ENCODE measurements around the gene IRF3.

IRF3 gene

GRCh38 chr19:49692147-49692506 lies 26.5 kb upstream of the IRF3 start:
- Histone ChIP-seq H2BK5ac (ENCODE audit: low read length) (no peak overlapping the region), H3K4ac (ENCODE audit: low read depth, low read length) (no peak overlapping the region), H3K23ac (ENCODE audit: low read length) (no peak overlapping the region), H3K36me3 (ENCODE audit: control insufficient read depth, insufficient read depth, low read length) (no peaks in the 10 kb centered on the region), H2AK5ac (ENCODE audit: low read length) (no peak overlapping the region), H3K79me2 (ENCODE audit: control insufficient read depth, insufficient read depth, low read length) (no peaks in the 10 kb centered on the region), H3K9ac (ENCODE audit: low read length) (peak overlapping the region; percentile 49), H3K27ac (ENCODE audit: low read depth, low read length) (no peak overlapping the region), H3K4me2 (ENCODE audit: low read length) (no peak overlapping the region), H3K4me1 (ENCODE audit: control insufficient read depth, low read depth, low read length) (peaks cover 2% of the 10 kb centered on the region), H3K27me3 (ENCODE audit: insufficient read depth, low read length, poor library complexity) (no peaks in the 10 kb centered on the region), H3K18ac (ENCODE audit: low read length) (no peak overlapping the region), H3K56ac (ENCODE audit: low read length) (peak overlapping the region; percentile 50), H4K8ac (ENCODE audit: low read depth, low read length) (no peak overlapping the region), H3K79me1 (ENCODE audit: low read length) (no peaks in the 10 kb centered on the region), H4K5ac (ENCODE audit: low read length) (no peak overlapping the region), H2BK120ac (ENCODE audit: low read depth, low read length) (no peak overlapping the region), H3K4me3 (ENCODE audit: low read length) (no peak overlapping the region), H2BK15ac (replicated peaks; ENCODE audit: low read depth) (no peak overlapping the region)
- no peak for DNase-seq
- no CpG with 5 or more reads among the region's 16 CpGs for WGBS (ENCODE audit: extremely low coverage, insufficient coverage, low lambda C conversion rate)

- Histone ChIP-seq H3K79me1 (ENCODE audit: low read length) (no peaks in the 10 kb centered on the region), H3K23ac (ENCODE audit: low read length) (no peak overlapping the region), H3K4me3 (ENCODE audit: low read length) (peak overlapping the region; percentile 38), H2BK120ac (ENCODE audit: low read depth, low read length) (no peak overlapping the region), H3K4me2 (ENCODE audit: low read length) (peak overlapping the region; percentile 76), H3K27me3 (ENCODE audit: insufficient read depth, low read length, poor library complexity) (no peaks in the 10 kb centered on the region), H3K56ac (ENCODE audit: low read length) (peak overlapping the region; percentile 51), H3K36me3 (ENCODE audit: control insufficient read depth, insufficient read depth, low read length) (peaks cover 2% of the 10 kb centered on the region), H4K5ac (ENCODE audit: low read length) (no peak overlapping the region), H3K79me2 (ENCODE audit: control insufficient read depth, insufficient read depth, low read length) (no peaks in the 10 kb centered on the region), H2BK15ac (replicated peaks; ENCODE audit: low read depth) (no peak overlapping the region), H3K4me1 (ENCODE audit: control insufficient read depth, low read depth, low read length) (peaks cover 2% of the 10 kb centered on the region), H3K4ac (ENCODE audit: low read depth, low read length) (no peak overlapping the region), H3K27ac (ENCODE audit: low read depth, low read length) (no peak overlapping the region), H3K18ac (ENCODE audit: low read length) (peak overlapping the region; percentile 16), H3K9ac (ENCODE audit: low read length) (peak overlapping the region; percentile 72), H2AK5ac (ENCODE audit: low read length) (no peak overlapping the region), H4K8ac (ENCODE audit: low read depth, low read length) (peak overlapping the region; percentile 68), H2BK5ac (ENCODE audit: low read length) (no peak overlapping the region)
- DNase-seq: peak; percentile 87
- no CpG with 5 or more reads among the region's 39 CpGs for WGBS (ENCODE audit: extremely low coverage, insufficient coverage, low lambda C conversion rate)
Observed at GRCh38 chr19:49691243-49692146, 25.8 kb upstream of the IRF3 start.

DNA sequence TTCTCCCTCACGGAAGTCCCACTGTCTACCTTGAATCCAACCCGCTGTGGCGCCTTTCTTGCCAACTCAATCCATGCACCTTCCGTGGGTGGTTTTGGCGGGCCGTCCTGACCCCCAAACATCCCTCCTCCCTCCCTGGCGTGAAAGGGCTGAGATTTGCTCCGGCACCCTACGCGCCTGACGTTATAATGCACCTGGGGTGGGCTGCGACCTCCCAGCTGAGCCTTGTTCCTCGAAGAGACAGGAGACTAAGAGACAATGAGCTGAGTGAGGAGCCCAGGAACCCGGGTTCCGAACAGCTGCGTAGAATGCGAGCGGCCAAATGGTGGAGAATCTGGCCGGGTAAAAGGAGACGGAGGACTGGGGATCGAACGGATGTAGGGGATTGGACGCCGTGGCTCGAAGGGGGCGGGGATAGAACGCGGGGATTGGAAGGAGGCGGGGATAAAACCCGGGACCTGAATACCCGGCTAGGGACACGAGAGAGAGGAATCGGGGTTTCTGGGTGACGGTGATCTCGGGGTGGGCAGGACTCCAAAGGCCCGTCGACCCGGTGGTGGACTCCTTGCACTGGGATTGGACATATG lies 25.1 kb upstream of the IRF3 start, which contains the start of gene CPT1C:
Gene CPT1C, plus strand, starts transcription at position 461 of the 587 bp plus-strand sequence. CDS start 1,137 bp downstream, outside the sequence.
- Histone ChIP-seq H3K79me1 (ENCODE audit: low read length) (peaks cover 5% of the 10 kb centered on the region), H2BK5ac (ENCODE audit: low read length) (no peak within 1 kb of the TSS), H3K18ac (ENCODE audit: low read length) (peak within 1 kb of the TSS; percentile 28), H2BK120ac (ENCODE audit: low read depth, low read length) (no peak within 1 kb of the TSS), H3K56ac (ENCODE audit: low read length) (peak within 1 kb of the TSS; percentile 92), H3K4me1 (ENCODE audit: control insufficient read depth, low read depth, low read length) (peaks cover 2% of the 10 kb centered on the region), H3K79me2 (ENCODE audit: control insufficient read depth, insufficient read depth, low read length) (no peaks in the 10 kb centered on the region), H3K27me3 (ENCODE audit: insufficient read depth, low read length, poor library complexity) (no peaks in the 10 kb centered on the region), H3K4me3 (ENCODE audit: low read length) (peak within 1 kb of the TSS; percentile 67), H2BK15ac (replicated peaks; ENCODE audit: low read depth) (no peak within 1 kb of the TSS), H3K9ac (ENCODE audit: low read length) (peak within 1 kb of the TSS; percentile 86), H3K4me2 (ENCODE audit: low read length) (peak within 1 kb of the TSS; percentile 76), H3K4ac (ENCODE audit: low read depth, low read length) (no peak within 1 kb of the TSS), H3K23ac (ENCODE audit: low read length) (no peak within 1 kb of the TSS), H3K36me3 (ENCODE audit: control insufficient read depth, insufficient read depth, low read length) (peaks cover 8% of the 10 kb centered on the region), H2AK5ac (ENCODE audit: low read length) (no peak within 1 kb of the TSS), H3K27ac (ENCODE audit: low read depth, low read length) (peak within 1 kb of the TSS; percentile 65), H4K8ac (ENCODE audit: low read depth, low read length) (peak within 1 kb of the TSS; percentile 68), H4K5ac (ENCODE audit: low read length) (no peak within 1 kb of the TSS)
- WGBS (ENCODE audit: extremely low coverage, insufficient coverage, low lambda C conversion rate): no CpG with 5 or more reads among the region's 38 CpGs
- DNase-seq: peak; percentile 93

- H3K4ac ChIP-seq (ENCODE audit: low read depth, low read length): no peak overlapping the region
- H3K23ac ChIP-seq (ENCODE audit: low read length): no peak overlapping the region
- peaks cover 6% of the 10 kb centered on the region for H3K79me1 ChIP-seq (ENCODE audit: low read length)
- no peak overlapping the region for H4K8ac ChIP-seq (ENCODE audit: low read depth, low read length)
- H2BK15ac ChIP-seq (replicated peaks; ENCODE audit: low read depth): no peak overlapping the region
- H4K5ac ChIP-seq (ENCODE audit: low read length): no peak overlapping the region
- H2AK5ac ChIP-seq (ENCODE audit: low read length): no peak overlapping the region
- peak overlapping the region; percentile 65 for H3K27ac ChIP-seq (ENCODE audit: low read depth, low read length)
- DNase-seq: peak; percentile 38
- WGBS (ENCODE audit: extremely low coverage, insufficient coverage, low lambda C conversion rate): no CpG with 5 or more reads among the region's 39 CpGs
- H3K4me2 ChIP-seq (ENCODE audit: low read length): peak overlapping the region; percentile 69
- H2BK120ac ChIP-seq (ENCODE audit: low read depth, low read length): no peak overlapping the region
- no peaks in the 10 kb centered on the region for H3K27me3 ChIP-seq (ENCODE audit: insufficient read depth, low read length, poor library complexity)
- peak overlapping the region; percentile 86 for H3K9ac ChIP-seq (ENCODE audit: low read length)
- H3K79me2 ChIP-seq (ENCODE audit: control insufficient read depth, insufficient read depth, low read length): no peaks in the 10 kb centered on the region
- H3K4me3 ChIP-seq (ENCODE audit: low read length): peak overlapping the region; percentile 67
- H3K36me3 ChIP-seq (ENCODE audit: control insufficient read depth, insufficient read depth, low read length): peaks cover 12% of the 10 kb centered on the region
- peak overlapping the region; percentile 28 for H3K18ac ChIP-seq (ENCODE audit: low read length)
- H3K56ac ChIP-seq (ENCODE audit: low read length): peak overlapping the region; percentile 92
- H2BK5ac ChIP-seq (ENCODE audit: low read length): no peak overlapping the region
- H3K4me1 ChIP-seq (ENCODE audit: control insufficient read depth, low read depth, low read length): peaks cover 2% of the 10 kb centered on the region
Observed at GRCh38 chr19:49690079-49690655, 24.5 kb upstream of the IRF3 start.

DNA sequence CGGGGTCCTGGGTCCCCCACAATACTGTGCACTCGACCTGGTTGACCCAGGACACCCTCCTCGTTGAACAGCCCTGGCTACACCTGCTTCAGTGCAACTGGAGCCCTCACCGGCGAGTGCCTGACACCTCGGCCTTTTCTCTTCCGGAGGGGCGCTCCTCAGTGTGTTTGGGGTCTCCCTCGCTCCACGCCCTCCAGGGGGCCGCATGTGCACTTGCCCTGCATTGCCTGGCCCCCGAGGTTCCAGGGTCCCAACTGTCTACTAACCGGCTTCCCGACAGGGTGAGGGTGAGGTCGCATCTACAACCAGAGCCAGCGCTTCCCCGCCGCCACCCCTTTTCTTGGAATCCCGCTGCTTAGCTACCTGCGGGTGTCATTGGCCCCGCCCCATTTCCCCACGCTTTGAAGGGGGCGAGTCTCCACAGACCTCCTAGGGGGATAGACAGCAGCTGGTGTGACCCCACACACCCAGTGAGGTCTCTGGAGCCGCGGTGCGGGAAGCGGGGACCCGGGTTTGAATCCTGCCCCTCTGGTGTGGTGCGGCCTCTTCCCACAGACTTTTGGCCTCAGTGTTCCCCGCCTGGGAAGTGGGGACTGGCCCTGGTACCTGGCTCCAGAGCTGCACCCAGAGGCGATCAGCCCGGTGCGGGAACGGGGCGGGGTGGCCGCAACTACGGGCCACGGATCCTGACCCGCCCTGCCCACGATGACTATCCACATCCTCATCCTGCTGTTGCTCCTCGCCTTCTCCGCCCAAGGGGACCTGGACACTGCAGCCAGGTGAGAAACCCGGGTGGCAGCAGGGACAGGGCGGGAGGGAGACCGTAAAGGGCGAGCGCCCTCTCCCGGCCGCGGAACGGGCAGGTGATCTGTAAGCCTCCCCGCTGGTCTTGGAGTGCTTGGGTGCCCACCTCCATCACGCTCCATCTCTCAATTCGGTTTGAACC lies 23.7 kb upstream of the IRF3 start, which contains the start of gene ADM5:
Gene ADM5, plus strand, starts transcription at position 462 of the 946 bp plus-strand sequence. Its CDS starts 244 bp downstream, at position 706.
- H2AK5ac ChIP-seq (ENCODE audit: low read length): no peak within 1 kb of the TSS
- H3K4ac ChIP-seq (ENCODE audit: low read depth, low read length): no peak within 1 kb of the TSS
- peak; percentile 66 for DNase-seq
- H4K8ac ChIP-seq (ENCODE audit: low read depth, low read length): no peak within 1 kb of the TSS
- peak within 1 kb of the TSS; percentile 65 for H3K27ac ChIP-seq (ENCODE audit: low read depth, low read length)
- H2BK15ac ChIP-seq (replicated peaks; ENCODE audit: low read depth): no peak within 1 kb of the TSS
- no peak within 1 kb of the TSS for H2BK120ac ChIP-seq (ENCODE audit: low read depth, low read length)
- H3K36me3 ChIP-seq (ENCODE audit: control insufficient read depth, insufficient read depth, low read length): peaks cover 16% of the 10 kb centered on the region
- peaks cover 11% of the 10 kb centered on the region for H3K79me1 ChIP-seq (ENCODE audit: low read length)
- no peaks in the 10 kb centered on the region for H3K79me2 ChIP-seq (ENCODE audit: control insufficient read depth, insufficient read depth, low read length)
- H3K4me2 ChIP-seq (ENCODE audit: low read length): peak within 1 kb of the TSS; percentile 69
- no peaks in the 10 kb centered on the region for H3K27me3 ChIP-seq (ENCODE audit: insufficient read depth, low read length, poor library complexity)
- H3K9ac ChIP-seq (ENCODE audit: low read length): peak within 1 kb of the TSS; percentile 86
- no peak within 1 kb of the TSS for H2BK5ac ChIP-seq (ENCODE audit: low read length)
- peaks cover 2% of the 10 kb centered on the region for H3K4me1 ChIP-seq (ENCODE audit: control insufficient read depth, low read depth, low read length)
- H3K18ac ChIP-seq (ENCODE audit: low read length): peak within 1 kb of the TSS; percentile 28
- no peak within 1 kb of the TSS for H4K5ac ChIP-seq (ENCODE audit: low read length)
- WGBS (ENCODE audit: extremely low coverage, insufficient coverage, low lambda C conversion rate): no CpG with 5 or more reads among the region's 54 CpGs
- peak within 1 kb of the TSS; percentile 67 for H3K4me3 ChIP-seq (ENCODE audit: low read length)
- no peak within 1 kb of the TSS for H3K23ac ChIP-seq (ENCODE audit: low read length)
- peak within 1 kb of the TSS; percentile 92 for H3K56ac ChIP-seq (ENCODE audit: low read length)
